Prostate gland (tissue), 2 donors: Measurements from ENCODE around the gene RHOT2. TPM values are rescaled to one million over a fixed set of nuclear protein-coding genes. Genes with fewer than 3 reads are reported as not detected.

ENCODE experiments used
- DNase-seq: peaks from one replicate; pipeline ENCODE4 v3.0.0-alpha.2; 2019; ENCODE audit warnings: low spot score
- H3K27ac ChIP-seq, 2 donors: fragments of 200-600 bp; sonication (generic); 2 replicates each; pipeline ENCODE4 v1.5.1; 2017 to 2019
- H3K27me3 ChIP-seq: fragments of 200-600 bp; sonication (generic); replicated peaks from 2 replicates; pipeline ENCODE4 v1.5.1; 2019; ENCODE audit not compliant: insufficient read depth
- H3K36me3 ChIP-seq, 2 donors: fragments of 200-600 bp; sonication (generic); 1 replicate in 1 of 2; 2 replicates in 1 of 2; pipeline versions ENCODE4 v1.5.1 to v1.8.1; 2017 to 2019
- H3K4me1 ChIP-seq: fragments of 200-600 bp; sonication (generic); replicated peaks from 2 replicates; pipeline ENCODE4 v1.5.1; 2019
- H3K4me3 ChIP-seq, 2 donors: fragments of 200-600 bp; sonication (generic); 2 replicates each; pipeline ENCODE4 v1.5.1; 2017 to 2019
- H3K9me3 ChIP-seq: fragments of 200-600 bp; sonication (generic); 2 replicates; pipeline ENCODE4 v1.5.1; 2017
- CTCF ChIP-seq, 4 experiments: fragments of 200-600 bp in 2 of 4; fragments of 450-650 bp in 2 of 4; sonication (generic) in 2 of 4; IDR thresholded peaks; 1 replicate in 3 of 4; 2 replicates in 1 of 4; pipeline ENCODE4 v1.5.1; 2016 to 2019; ENCODE audit warnings: antibody characterized with exemption in 4 of 4, mild to moderate bottlenecking in 2 of 4, moderate library complexity in 2 of 4
- POLR2A ChIP-seq: fragments of 450-650 bp; IDR thresholded peaks from one replicate; pipeline ENCODE4 v1.6.1; 2016; ENCODE audit warnings: antibody characterized with exemption, mild to moderate bottlenecking
- POLR2AphosphoS5 ChIP-seq: sonication (generic); formaldehyde crosslinking; IDR thresholded peaks from one replicate; pipeline ENCODE4 v1.6.1; 2017; ENCODE audit warnings: antibody characterized with exemption
- WGBS: methylation state at CpG from one replicate; pipeline ENCODE4 v1.1.5; 2018; 5-methylcytosine and 5-hydroxymethylcytosine counted together
- intact Hi-C: fragments of 100-400 bp; cut with DNase I; formaldehyde crosslinking; loops from one replicate; pipeline ENCODE4 v1.14.2; 2022
- total RNA-seq, 2 donors: library from RNA; depleted of rRNA; stranded (reverse); fragments of >200 nt; gene quantifications; one replicate each; pipeline ENCODE4 v1.1.0, GENCODE V29; 2016

The RHOT2 gene
- total RNA-seq, 2 donors from 2014 or later: 101 to 169 TPM

- WGBS: 89% methylated on average over 22 of the region's 22 CpGs
- no peaks in the 10 kb centered on the region for H3K9me3 ChIP-seq
- H3K27me3 ChIP-seq: no peaks in the 10 kb centered on the region
- TF ChIP-seq POLR2AphosphoS5: no peak
- TF ChIP-seq POLR2A: no peak
- no peak for DNase-seq
- H3K27ac ChIP-seq: no peak overlapping the region
- no peaks in the 10 kb centered on the region for H3K36me3 ChIP-seq
- intact Hi-C loops: no loop called here
- peaks cover 9% of the 10 kb centered on the region for H3K4me1 ChIP-seq
- no peak overlapping the region for H3K4me3 ChIP-seq
Measured at GRCh38 chr16:634051-634670, 33.8 kb upstream of the RHOT2 start.

GRCh38 chr16:634996-635395, 32.9 kb upstream of the RHOT2 start:
- no peak overlapping the region for H3K27ac ChIP-seq
- no peak for DNase-seq
- H3K27me3 ChIP-seq: no peaks in the 10 kb centered on the region
- no peaks in the 10 kb centered on the region for H3K9me3 ChIP-seq
- intact Hi-C loops: no loop called here
- H3K36me3 ChIP-seq: no peaks in the 10 kb centered on the region
- peak overlapping the region in 1 of 2 donors; percentile 64 for H3K4me3 ChIP-seq
- TF ChIP-seq POLR2A: no peak
- no peak for TF ChIP-seq CTCF (IDR thresholded peaks at IDR 0.05)
- TF ChIP-seq POLR2AphosphoS5: no peak
- WGBS: 88% methylated on average over 7 of the region's 7 CpGs
- H3K4me1 ChIP-seq: peaks cover 9% of the 10 kb centered on the region

GRCh38 chr16:635573-636205, 32.2 kb upstream of the RHOT2 start:
- H3K27ac ChIP-seq: peak overlapping the region; percentile 97
- DNase-seq: no peak
- peaks cover 9% of the 10 kb centered on the region for H3K4me1 ChIP-seq
- H3K36me3 ChIP-seq: no peaks in the 10 kb centered on the region
- TF ChIP-seq CTCF (IDR thresholded peaks at IDR 0.05) (no peak), POLR2A (no peak), POLR2AphosphoS5 (no peak)
- 3% methylated on average over 52 of the region's 55 CpGs for WGBS
- H3K9me3 ChIP-seq: no peaks in the 10 kb centered on the region
- intact Hi-C loops: loop anchor here (2.0 kb wide), 1 partner anchor 47 kb away; no protein-coding TSS in a partner anchor
- no peaks in the 10 kb centered on the region for H3K27me3 ChIP-seq
- H3K4me3 ChIP-seq: peak overlapping the region; percentile 49 to 64

GRCh38 chr16:636206-637080, 31.5 kb upstream of the RHOT2 start, which contains the start of gene METTL26:
Gene METTL26, minus strand, starts transcription at chr16:636305. Its CDS starts 15 bp downstream, at chr16:636290.
- H3K4me3 ChIP-seq: peak within 1 kb of the TSS; percentile 49 to 64
- peak; percentile 95 for DNase-seq
- H3K36me3 ChIP-seq: no peaks in the 10 kb centered on the region
- intact Hi-C loops: loop anchor here (2.0 kb wide), 1 partner anchor 48 kb away; no protein-coding TSS in a partner anchor
- H3K4me1 ChIP-seq: peaks cover 9% of the 10 kb centered on the region
- H3K27me3 ChIP-seq: no peaks in the 10 kb centered on the region
- H3K27ac ChIP-seq: peak within 1 kb of the TSS; percentile 97
- WGBS: under 1% methylated on average over 91 of the region's 91 CpGs
- H3K9me3 ChIP-seq: no peaks in the 10 kb centered on the region
- TF ChIP-seq POLR2A (peak; percentile 58), CTCF (IDR thresholded peaks at IDR 0.05) (peak in 2 of 4 experiments; percentile 28 to 32), POLR2AphosphoS5 (peak; percentile 79)
